GM23338 (cell line): Measurements from ENCODE around the gene TMEM126B.

Experiments
- CREB1 ChIP-seq: fragments of 250-450 bp; sonication (Bioruptor Pico); IDR thresholded peaks from 2 replicates; pipeline ENCODE4 v1.5.0; 2020; ENCODE audit warnings: low read depth, mild to moderate bottlenecking, moderate library complexity
- CTCF ChIP-seq, 2 experiments: fragments of 200-600 bp in 1 of 2; sonication (generic) in 1 of 2; conservative IDR thresholded peaks; 2 replicates each; pipeline versions ENCODE4 v1.5.1 to v1.6.1; 2016 to 2017; ENCODE audit warnings: antibody characterized with exemption in 2 of 2, low read depth in 2 of 2, mild to moderate bottlenecking in 2 of 2, moderate library complexity in 1 of 2
- ETS1 ChIP-seq: IDR thresholded peaks from 2 replicates; pipeline ENCODE4 v1.6.1; 2016; ENCODE audit warnings: antibody characterized with exemption
- EZH2 ChIP-seq: fragments of 200-600 bp; sonication (generic); IDR thresholded peaks from one replicate; pipeline ENCODE4 v1.8.0; 2017; ENCODE audit warnings: antibody characterized with exemption, mild to moderate bottlenecking, low read depth; ENCODE audit not compliant: unreplicated experiment
- EZH2phosphoT487 ChIP-seq: fragments of 200-600 bp; sonication (generic); IDR thresholded peaks from one replicate; pipeline ENCODE4 v1.8.1; 2018; ENCODE audit warnings: antibody characterized with exemption; ENCODE audit not compliant: unreplicated experiment
- JUNB ChIP-seq: IDR thresholded peaks from one replicate; pipeline ENCODE4 v1.6.1; 2016; ENCODE audit warnings: antibody characterized with exemption; ENCODE audit not compliant: unreplicated experiment
- POLR2AphosphoS5 ChIP-seq: IDR thresholded peaks from 2 replicates; pipeline ENCODE4 v1.6.1; 2016; ENCODE audit warnings: antibody characterized with exemption, low read depth
- REST ChIP-seq: IDR thresholded peaks from one replicate; pipeline ENCODE4 v1.6.1; 2018; ENCODE audit warnings: antibody characterized with exemption; ENCODE audit not compliant: unreplicated experiment
- STAT1 ChIP-seq: IDR thresholded peaks from one replicate; pipeline ENCODE4 v1.6.1; 2016; ENCODE audit warnings: antibody characterized with exemption; ENCODE audit not compliant: unreplicated experiment
- ZNF331 ChIP-seq: fragments of 250-450 bp; sonication (Bioruptor Pico); IDR thresholded peaks from 2 replicates; pipeline ENCODE4 v1.5.0; 2020; ENCODE audit warnings: low read depth, mild to moderate bottlenecking, moderate library complexity

- no peak for TF ChIP-seq CTCF (conservative IDR thresholded peaks at IDR 0.05; ENCODE audit: low read depth in 2 of 2)
- no peak for TF ChIP-seq EZH2
- no peak for TF ChIP-seq ZNF331
- no peak for TF ChIP-seq POLR2AphosphoS5
- no peak for TF ChIP-seq CREB1 (CRISPR knock-in tag)
- no peak for TF ChIP-seq ETS1
- no peak for TF ChIP-seq EZH2phosphoT487
- no peak for TF ChIP-seq STAT1
- no peak for TF ChIP-seq REST
- no peak for TF ChIP-seq JUNB
Measured at GRCh38 chr11:85589373-85589772, 39.0 kb upstream of the TMEM126B start.
